Measurements from ENCODE around the gene DGKI.

GRCh38 chr7:137386966-137387365, 459.8 kb downstream of the DGKI start:
- no peak for TF ChIP-seq CTCF (IDR thresholded peaks at IDR 0.05)
- no peak for TF ChIP-seq POLR2AphosphoS5 (IDR thresholded peaks at IDR 0.05; ENCODE audit: low read depth, low read length)
- TF ChIP-seq, protein P1, sequence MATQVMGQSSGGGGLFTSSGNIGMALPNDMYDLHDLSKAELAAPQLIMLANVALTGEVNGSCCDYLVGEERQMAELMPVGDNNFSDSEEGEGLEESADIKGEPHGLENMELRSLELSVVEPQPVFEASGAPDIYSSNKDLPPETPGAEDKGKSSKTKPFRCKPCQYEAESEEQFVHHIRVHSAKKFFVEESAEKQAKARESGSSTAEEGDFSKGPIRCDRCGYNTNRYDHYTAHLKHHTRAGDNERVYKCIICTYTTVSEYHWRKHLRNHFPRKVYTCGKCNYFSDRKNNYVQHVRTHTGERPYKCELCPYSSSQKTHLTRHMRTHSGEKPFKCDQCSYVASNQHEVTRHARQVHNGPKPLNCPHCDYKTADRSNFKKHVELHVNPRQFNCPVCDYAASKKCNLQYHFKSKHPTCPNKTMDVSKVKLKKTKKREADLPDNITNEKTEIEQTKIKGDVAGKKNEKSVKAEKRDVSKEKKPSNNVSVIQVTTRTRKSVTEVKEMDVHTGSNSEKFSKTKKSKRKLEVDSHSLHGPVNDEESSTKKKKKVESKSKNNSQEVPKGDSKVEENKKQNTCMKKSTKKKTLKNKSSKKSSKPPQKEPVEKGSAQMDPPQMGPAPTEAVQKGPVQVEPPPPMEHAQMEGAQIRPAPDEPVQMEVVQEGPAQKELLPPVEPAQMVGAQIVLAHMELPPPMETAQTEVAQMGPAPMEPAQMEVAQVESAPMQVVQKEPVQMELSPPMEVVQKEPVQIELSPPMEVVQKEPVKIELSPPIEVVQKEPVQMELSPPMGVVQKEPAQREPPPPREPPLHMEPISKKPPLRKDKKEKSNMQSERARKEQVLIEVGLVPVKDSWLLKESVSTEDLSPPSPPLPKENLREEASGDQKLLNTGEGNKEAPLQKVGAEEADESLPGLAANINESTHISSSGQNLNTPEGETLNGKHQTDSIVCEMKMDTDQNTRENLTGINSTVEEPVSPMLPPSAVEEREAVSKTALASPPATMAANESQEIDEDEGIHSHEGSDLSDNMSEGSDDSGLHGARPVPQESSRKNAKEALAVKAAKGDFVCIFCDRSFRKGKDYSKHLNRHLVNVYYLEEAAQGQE (IDR thresholded peaks at IDR 0.05; ENCODE audit: insufficient read depth in 1 of 2, low read depth in 2 of 2, low read length in 1 of 2): no peak
